Measurements from ENCODE around the gene TRAF4.
"Not testable (repeated sequence)": the region's sequence is repeated elsewhere in the genome, so short reads cannot be mapped to it uniquely, and the experiment has no call there.

The TRAF4 gene

GRCh38 chr17:28722417-28723158 lies 21.2 kb upstream of the TRAF4 start:
- peak overlapping the region; percentile 85 for H3K4me3 ChIP-seq (ENCODE audit: low read depth, low read length)
- TF ChIP-seq, protein P1, sequence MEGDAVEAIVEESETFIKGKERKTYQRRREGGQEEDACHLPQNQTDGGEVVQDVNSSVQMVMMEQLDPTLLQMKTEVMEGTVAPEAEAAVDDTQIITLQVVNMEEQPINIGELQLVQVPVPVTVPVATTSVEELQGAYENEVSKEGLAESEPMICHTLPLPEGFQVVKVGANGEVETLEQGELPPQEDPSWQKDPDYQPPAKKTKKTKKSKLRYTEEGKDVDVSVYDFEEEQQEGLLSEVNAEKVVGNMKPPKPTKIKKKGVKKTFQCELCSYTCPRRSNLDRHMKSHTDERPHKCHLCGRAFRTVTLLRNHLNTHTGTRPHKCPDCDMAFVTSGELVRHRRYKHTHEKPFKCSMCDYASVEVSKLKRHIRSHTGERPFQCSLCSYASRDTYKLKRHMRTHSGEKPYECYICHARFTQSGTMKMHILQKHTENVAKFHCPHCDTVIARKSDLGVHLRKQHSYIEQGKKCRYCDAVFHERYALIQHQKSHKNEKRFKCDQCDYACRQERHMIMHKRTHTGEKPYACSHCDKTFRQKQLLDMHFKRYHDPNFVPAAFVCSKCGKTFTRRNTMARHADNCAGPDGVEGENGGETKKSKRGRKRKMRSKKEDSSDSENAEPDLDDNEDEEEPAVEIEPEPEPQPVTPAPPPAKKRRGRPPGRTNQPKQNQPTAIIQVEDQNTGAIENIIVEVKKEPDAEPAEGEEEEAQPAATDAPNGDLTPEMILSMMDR (IDR thresholded peaks at IDR 0.05; ENCODE audit: borderline replicate concordance, insufficient read depth, low read depth, low read length) = no peak

- H3K4me3 ChIP-seq (ENCODE audit: low read depth, low read length) = peak overlapping the region; percentile 85
- TF ChIP-seq, protein P1 (IDR thresholded peaks at IDR 0.05; ENCODE audit: borderline replicate concordance, insufficient read depth, low read depth, low read length) = no peak
Observed at GRCh38 chr17:28723159-28723835, 20.5 kb upstream of the TRAF4 start.

DNA sequence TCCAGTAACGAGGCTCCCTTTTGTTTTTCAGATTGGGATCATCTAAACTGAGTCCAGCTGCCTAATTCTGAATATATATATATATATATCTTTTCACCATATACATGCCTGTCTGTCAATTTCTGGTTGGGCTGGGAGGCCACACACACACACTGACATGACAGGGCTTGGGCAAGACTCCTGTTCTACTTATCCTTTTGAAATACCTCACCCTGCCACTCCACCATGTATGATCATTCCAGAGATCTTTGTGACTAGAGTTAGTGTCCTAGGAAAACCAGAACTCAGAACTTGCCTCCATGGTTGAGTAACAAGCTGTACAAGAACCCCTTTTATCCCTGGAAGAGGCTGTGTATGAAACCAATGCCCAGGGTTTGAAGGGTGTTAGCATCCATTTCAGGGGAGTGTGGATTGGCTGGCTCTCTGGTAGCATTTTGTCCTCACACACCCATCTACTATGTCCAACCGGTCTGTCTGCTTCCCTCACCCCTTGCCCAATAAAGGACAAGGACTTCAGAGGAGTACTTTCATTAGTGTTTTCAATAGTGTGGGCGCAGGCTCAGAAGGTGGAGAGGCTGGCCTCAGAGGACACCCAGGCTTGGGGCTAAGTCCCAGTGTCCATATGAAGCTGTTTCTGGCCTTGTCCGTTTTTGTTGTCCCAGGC lies 19.8 kb upstream of the TRAF4 start:
- H3K4me3 ChIP-seq (ENCODE audit: low read depth, low read length) = not testable (repeated sequence)

- H3K4me3 ChIP-seq (ENCODE audit: low read depth, low read length) = peak overlapping the region; percentile 83
- TF ChIP-seq, protein P1 (IDR thresholded peaks at IDR 0.05; ENCODE audit: borderline replicate concordance, insufficient read depth, low read depth, low read length) = no peak
Observed at GRCh38 chr17:28724500-28725165, 19.2 kb upstream of the TRAF4 start.

GRCh38 chr17:28725166-28725659 lies 18.6 kb upstream of the TRAF4 start:
- H3K4me3 ChIP-seq (ENCODE audit: low read depth, low read length) = peak overlapping the region; percentile 83
- TF ChIP-seq, protein P1 (IDR thresholded peaks at IDR 0.05; ENCODE audit: borderline replicate concordance, insufficient read depth, low read depth, low read length) = 0 out of 2 replicates have a peak, but pooled peaks have one; percentile 17

GRCh38 chr17:28725660-28726225 lies 18.1 kb upstream of the TRAF4 start:
- TF ChIP-seq, protein P1 (IDR thresholded peaks at IDR 0.05; ENCODE audit: borderline replicate concordance, insufficient read depth, low read depth, low read length) = no peak
- peak overlapping the region; percentile 83 for H3K4me3 ChIP-seq (ENCODE audit: low read depth, low read length)

GRCh38 chr17:28726226-28726626 lies 17.6 kb upstream of the TRAF4 start, which contains the start of gene TLCD1:
TLCD1 (minus strand) TSS chr17:28726233; CDS start chr17:28726097, 136 bp downstream.
- H3K4me3 ChIP-seq (ENCODE audit: low read depth, low read length) = peak within 1 kb of the TSS; percentile 83
- TF ChIP-seq, protein P1 (IDR thresholded peaks at IDR 0.05; ENCODE audit: borderline replicate concordance, insufficient read depth, low read depth, low read length) = no peak
